Pulmonary artery endothelial cell (primary cell): ENCODE data around the gene CHCHD6. TPM values are rescaled to one million over a fixed set of nuclear protein-coding genes. Genes with fewer than 3 reads are reported as not detected.

Experiments used
- DNase-seq: peaks from one replicate; pipeline ENCODE4 v3.0.0-alpha.2; 2011; ENCODE audit warnings: low read depth, low spot score
- total RNA-seq: library from RNA; depleted of rRNA; stranded (reverse); fragments of >200 nt; gene quantifications from 2 replicates; pipeline ENCODE4 v1.2.3, GENCODE V29; 2014

Gene CHCHD6
- total RNA-seq, 1 donor from 2014 or later: 13.5 TPM

- DNase-seq: no peak
These were observed 285.4 kb downstream of the CHCHD6 start for GRCh38 chr3:126989316-126990023.

GRCh38 chr3:126990024-126990700, 286.1 kb downstream of the CHCHD6 start:
- no peak for DNase-seq

GRCh38 chr3:126990890-126991289, 286.9 kb downstream of the CHCHD6 start:
- no peak for DNase-seq

GRCh38 chr3:126991366-126992200, 287.5 kb downstream of the CHCHD6 start:
- DNase-seq: no peak

- no peak for DNase-seq
These were observed 288.2 kb downstream of the CHCHD6 start for GRCh38 chr3:126992216-126992615.

- no peak for DNase-seq
These were observed 288.7 kb downstream of the CHCHD6 start for GRCh38 chr3:126992776-126993175.

- no peak for DNase-seq
These were observed 289.4 kb downstream of the CHCHD6 start for GRCh38 chr3:126993436-126993835.

GRCh38 chr3:126994661-126995245, 290.7 kb downstream of the CHCHD6 start:
- DNase-seq: no peak

- DNase-seq: no peak
These were observed 291.3 kb downstream of the CHCHD6 start for GRCh38 chr3:126995254-126995780.

GRCh38 chr3:126995926-126996512, 292.0 kb downstream of the CHCHD6 start:
- DNase-seq: no peak

- no peak for DNase-seq
These were observed 292.9 kb downstream of the CHCHD6 start for GRCh38 chr3:126996905-126997304.

GRCh38 chr3:126997455-126998038, 293.5 kb downstream of the CHCHD6 start:
- DNase-seq: no peak

GRCh38 chr3:126998320-126998719, 294.3 kb downstream of the CHCHD6 start:
- DNase-seq: no peak

- DNase-seq: no peak
These were observed 294.7 kb downstream of the CHCHD6 start for GRCh38 chr3:126998728-126999127.

GRCh38 chr3:126999383-126999782, 295.3 kb downstream of the CHCHD6 start:
- no peak for DNase-seq

- no peak for DNase-seq
These were observed 296.1 kb downstream of the CHCHD6 start for GRCh38 chr3:127000119-127000518.

GRCh38 chr3:127000761-127001160, 296.7 kb downstream of the CHCHD6 start:
- no peak for DNase-seq

- no peak for DNase-seq
These were observed 297.6 kb downstream of the CHCHD6 start for GRCh38 chr3:127001486-127002194.

- DNase-seq: peak; percentile 56
These were observed 298.4 kb downstream of the CHCHD6 start for GRCh38 chr3:127002195-127003174.
